Body of pancreas (tissue), 4 donors: ENCODE measurements around the gene OGFOD2. TPM values are rescaled to one million over a fixed set of nuclear protein-coding genes. Genes with fewer than 3 reads are reported as not detected.

Experiments used
- ATAC-seq: fragments of 150-250 bp; one replicate; pipeline ENCODE4 v1.9.1; 2016
- DNase-seq, 4 donors: peaks; one replicate each; pipeline ENCODE4 v3.0.0-alpha.2; 2019
- H3K27ac ChIP-seq, 4 donors: fragments of 200-600 bp; sonication (generic); 1 replicate in 3 of 4; 2 replicates in 1 of 4; pipeline versions ENCODE4 v1.5.1 to v1.6.1; 2016 to 2019; ENCODE audit warnings: mild to moderate bottlenecking in 1 of 4, mixed read lengths in 1 of 4, moderate library complexity in 1 of 4
- H3K27me3 ChIP-seq, 2 donors: fragments of 200-600 bp; sonication (generic); one replicate each; pipeline ENCODE4 v1.6.0; 2016; ENCODE audit warnings: mild to moderate bottlenecking in 1 of 2
- H3K36me3 ChIP-seq, 2 donors: fragments of 200-600 bp; sonication (generic); replicated peaks in 1 of 2; 2 replicates each; pipeline ENCODE4 v1.5.1; 2016; ENCODE audit warnings: low read depth in 2 of 2; ENCODE audit not compliant: insufficient read depth in 1 of 2
- H3K4me1 ChIP-seq: fragments of 200-600 bp; sonication (generic); one replicate; pipeline ENCODE4 v1.6.0; 2016
- H3K4me3 ChIP-seq, 2 donors: fragments of 200-600 bp; sonication (generic); 1 replicate in 1 of 2; 2 replicates in 1 of 2; pipeline ENCODE4 v1.5.1; 2016 to 2019
- H3K9me3 ChIP-seq, 3 donors: fragments of 200-600 bp; sonication (generic); 1 replicate in 2 of 3; 2 replicates in 1 of 3; pipeline ENCODE4 v1.5.1; 2016
- POLR2A ChIP-seq, 3 donors: fragments of 450-650 bp; IDR thresholded peaks; one replicate each; pipeline ENCODE4 v1.6.1; 2016; ENCODE audit warnings: antibody characterized with exemption in 3 of 3, mild to moderate bottlenecking in 2 of 3
- WGBS, 2 donors: methylation state at CpG; one replicate each; pipeline ENCODE4 v1.1.5; 2017; 5-methylcytosine and 5-hydroxymethylcytosine counted together
- intact Hi-C: fragments of 100-400 bp; cut with DNase I; formaldehyde crosslinking; loops from one replicate; pipeline ENCODE4 v1.15.1; 2023
- total RNA-seq, 2 donors: library from RNA; depleted of rRNA; stranded (reverse); fragments of >200 nt; gene quantifications; one replicate each; pipeline ENCODE4 v1.1.0, GENCODE V29; 2016
- TF ChIP-seq, protein P1 (sequence below), 7 experiments: fragments of 450-650 bp in 4 of 7; fragments of 200-600 bp in 3 of 7; sonication (generic) in 3 of 7; IDR thresholded peaks; one replicate each; pipeline ENCODE4 v1.5.1; 2016 to 2019; ENCODE audit warnings: antibody characterized with exemption in 7 of 7

OGFOD2 gene
- total RNA-seq, 2 donors from 2014 or later: 8.6 to 25.4 TPM

DNA sequence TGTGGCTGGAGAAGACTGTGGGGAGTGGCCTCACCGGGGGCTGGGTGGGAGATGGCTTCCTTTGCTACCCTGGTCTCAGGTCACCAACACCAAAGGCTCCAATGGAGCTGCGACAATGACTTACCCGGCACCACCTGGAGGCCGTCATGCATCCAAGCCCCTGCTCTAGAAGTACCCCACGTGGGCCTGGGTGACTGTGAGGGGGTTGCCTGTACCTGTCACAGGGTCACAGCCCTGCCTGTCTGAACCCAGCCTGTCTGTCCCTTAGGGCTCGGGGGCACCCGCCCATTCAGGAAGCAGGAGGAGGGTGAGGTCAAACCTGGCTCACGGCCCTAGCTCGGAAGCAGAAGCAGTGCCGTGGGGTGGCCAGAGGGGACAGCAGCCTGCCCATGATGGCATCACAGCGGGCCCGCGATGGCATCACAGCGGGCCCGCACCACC is 27.7 kb upstream of the OGFOD2 start:
- Histone ChIP-seq H3K27ac (peak overlapping the region; percentile 28 to 69 (median 59)), H3K9me3 (no peaks in the 10 kb centered on the region), H3K36me3 (no peaks in the 10 kb centered on the region), H3K27me3 (no peaks in the 10 kb centered on the region), H3K4me3 (no peak overlapping the region), H3K4me1 (peaks cover 22% of the 10 kb centered on the region)
- TF ChIP-seq, protein P1, sequence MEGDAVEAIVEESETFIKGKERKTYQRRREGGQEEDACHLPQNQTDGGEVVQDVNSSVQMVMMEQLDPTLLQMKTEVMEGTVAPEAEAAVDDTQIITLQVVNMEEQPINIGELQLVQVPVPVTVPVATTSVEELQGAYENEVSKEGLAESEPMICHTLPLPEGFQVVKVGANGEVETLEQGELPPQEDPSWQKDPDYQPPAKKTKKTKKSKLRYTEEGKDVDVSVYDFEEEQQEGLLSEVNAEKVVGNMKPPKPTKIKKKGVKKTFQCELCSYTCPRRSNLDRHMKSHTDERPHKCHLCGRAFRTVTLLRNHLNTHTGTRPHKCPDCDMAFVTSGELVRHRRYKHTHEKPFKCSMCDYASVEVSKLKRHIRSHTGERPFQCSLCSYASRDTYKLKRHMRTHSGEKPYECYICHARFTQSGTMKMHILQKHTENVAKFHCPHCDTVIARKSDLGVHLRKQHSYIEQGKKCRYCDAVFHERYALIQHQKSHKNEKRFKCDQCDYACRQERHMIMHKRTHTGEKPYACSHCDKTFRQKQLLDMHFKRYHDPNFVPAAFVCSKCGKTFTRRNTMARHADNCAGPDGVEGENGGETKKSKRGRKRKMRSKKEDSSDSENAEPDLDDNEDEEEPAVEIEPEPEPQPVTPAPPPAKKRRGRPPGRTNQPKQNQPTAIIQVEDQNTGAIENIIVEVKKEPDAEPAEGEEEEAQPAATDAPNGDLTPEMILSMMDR (IDR thresholded peaks at IDR 0.05): peak in 4 of 7 experiments; percentile 10 to 21 (median 19)
- TF ChIP-seq POLR2A (IDR thresholded peaks at IDR 0.05): no peak
- WGBS, 2 donors: 68 to 69% methylated on average over 6 to 13 of the region's 15 CpGs
- intact Hi-C loops: loop anchor here (5.0 to 10.0 kb wide), 2 partner anchors 90 to 313 kb away; no protein-coding TSS in a partner anchor
- DNase-seq (peak; percentile 42 to 66 (median 59)), ATAC-seq (peak; percentile 41)

DNA sequence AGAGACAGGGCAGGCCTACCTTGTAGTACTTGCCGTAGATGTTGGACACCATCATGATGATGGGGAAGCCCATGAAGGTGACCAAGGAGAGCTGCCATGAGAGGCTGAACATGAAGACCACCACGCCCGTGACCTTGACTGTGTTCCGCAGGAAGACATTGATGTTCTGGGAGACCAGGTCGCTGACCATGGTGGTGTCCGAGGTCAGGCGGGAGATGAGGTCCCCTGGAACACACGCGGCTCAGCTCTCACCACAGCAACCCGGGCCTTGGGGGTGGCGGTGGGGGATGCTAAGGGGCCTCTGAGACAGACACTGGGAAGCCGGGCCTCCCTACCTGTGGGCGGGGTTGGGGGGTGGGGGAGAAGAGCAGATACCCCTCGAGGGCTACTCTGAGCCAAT is 26.4 kb upstream of the OGFOD2 start:
- intact Hi-C loops: loop anchor here (5.0 to 10.0 kb wide), 2 partner anchors 91 to 314 kb away; no protein-coding TSS in a partner anchor
- Histone ChIP-seq H3K4me1 (peaks cover 22% of the 10 kb centered on the region), H3K36me3 (no peaks in the 10 kb centered on the region), H3K9me3 (no peaks in the 10 kb centered on the region), H3K27me3 (no peaks in the 10 kb centered on the region), H3K27ac (no peak overlapping the region), H3K4me3 (no peak overlapping the region)
- ATAC-seq (no peak), DNase-seq (no peak)
- no peak for TF ChIP-seq POLR2A (IDR thresholded peaks at IDR 0.05)
- TF ChIP-seq, protein P1 (IDR thresholded peaks at IDR 0.05): no peak
- 86 to 96% methylated on average over 9 to 10 of the region's 14 CpGs for WGBS, 2 donors

DNA sequence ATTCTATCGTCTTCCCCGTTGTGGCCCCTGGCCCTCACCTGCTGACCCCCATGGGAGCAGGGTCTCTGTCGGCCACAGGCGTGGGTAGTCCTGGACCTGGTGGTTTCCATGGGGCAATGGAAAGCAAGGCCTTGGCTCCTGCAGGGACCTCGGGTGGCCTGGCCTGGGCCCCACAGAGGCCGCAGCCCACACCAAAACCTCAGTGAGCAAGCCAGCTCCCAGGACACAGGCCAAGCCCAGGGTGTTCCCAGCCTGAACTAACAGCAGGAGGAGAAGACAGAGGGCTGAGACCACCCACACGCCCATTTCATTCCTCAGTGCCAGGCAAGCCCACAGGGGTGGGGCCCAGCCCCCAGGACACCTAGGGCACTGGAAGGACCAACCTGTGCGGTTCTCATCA is 25.6 kb upstream of the OGFOD2 start:
- Histone ChIP-seq H3K9me3 (no peaks in the 10 kb centered on the region), H3K27me3 (no peaks in the 10 kb centered on the region), H3K4me3 (no peak overlapping the region), H3K4me1 (peaks cover 22% of the 10 kb centered on the region), H3K36me3 (no peaks in the 10 kb centered on the region), H3K27ac (no peak overlapping the region)
- WGBS, 2 donors: 89 to 92% methylated on average over 5 to 6 of the region's 8 CpGs
- TF ChIP-seq, protein P1 (IDR thresholded peaks at IDR 0.05): no peak
- TF ChIP-seq POLR2A (IDR thresholded peaks at IDR 0.05): no peak
- DNase-seq (no peak), ATAC-seq (no peak)
- intact Hi-C loops: loop anchor here (5.0 to 10.0 kb wide), 2 partner anchors 92 to 315 kb away; no protein-coding TSS in a partner anchor

DNA sequence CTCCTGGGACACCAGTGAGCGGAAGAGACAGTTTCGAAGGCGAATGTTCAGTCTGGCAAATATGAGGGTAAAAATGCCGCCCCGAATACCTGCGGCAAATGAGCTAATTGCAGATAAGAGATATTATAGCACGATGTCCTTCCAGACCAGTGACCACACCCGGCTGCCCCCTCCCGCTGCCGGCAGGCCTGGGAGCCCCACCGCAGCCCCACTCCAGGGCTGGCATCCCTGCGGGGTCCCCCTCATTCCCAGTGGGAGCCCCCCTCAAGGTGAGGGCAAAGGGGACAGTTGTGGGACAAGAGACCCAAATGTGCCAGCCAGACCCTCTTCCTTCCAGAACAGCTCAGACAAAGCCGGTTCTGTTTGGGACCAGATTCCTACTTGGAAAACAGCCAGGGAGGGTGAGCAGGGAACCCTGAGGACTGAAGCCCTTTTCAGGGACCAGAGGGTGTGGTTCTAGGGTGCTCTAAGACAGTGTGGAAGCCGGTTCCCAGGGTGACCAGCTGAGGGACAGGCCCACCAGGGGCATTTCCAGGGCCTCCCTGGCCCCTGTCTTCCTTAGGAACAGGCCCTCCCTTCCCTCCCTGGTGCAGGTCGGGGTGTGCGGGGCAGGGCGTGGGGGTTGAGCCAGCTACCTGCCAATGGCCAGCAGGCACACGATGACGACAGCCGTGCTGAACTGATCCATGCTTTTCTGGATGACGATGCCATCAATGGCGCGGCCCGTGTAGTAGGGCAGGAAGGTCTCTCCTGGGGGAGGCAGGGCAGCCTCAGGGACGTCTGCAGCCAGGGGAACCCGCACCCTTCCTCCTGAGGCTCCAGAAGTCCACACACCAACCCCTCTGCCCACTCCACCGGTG is 25.0 kb upstream of the OGFOD2 start:
- H3K4me1 ChIP-seq: peaks cover 18% of the 10 kb centered on the region
- H3K9me3 ChIP-seq: no peaks in the 10 kb centered on the region
- DNase-seq (no peak), ATAC-seq (no peak)
- 88 to 90% methylated on average over 14 to 26 of the region's 27 CpGs for WGBS, 2 donors
- H3K4me3 ChIP-seq: no peak overlapping the region
- no peak for TF ChIP-seq POLR2A (IDR thresholded peaks at IDR 0.05)
- TF ChIP-seq, protein P1 (IDR thresholded peaks at IDR 0.05): no peak
- no peaks in the 10 kb centered on the region for H3K36me3 ChIP-seq
- no peak overlapping the region for H3K27ac ChIP-seq
- H3K27me3 ChIP-seq: no peaks in the 10 kb centered on the region
- intact Hi-C loops: loop anchor here (5.0 to 10.0 kb wide), 3 partner anchors 93 to 315 kb away; no protein-coding TSS in a partner anchor
